Mononuclear cell (primary cell): ENCODE measurements around the gene ZNF343. TPM values are rescaled to one million over a fixed set of nuclear protein-coding genes. Genes with fewer than 3 reads are reported as not detected.
A peak's percentile ranks its signal among the peaks of the same experiment; 100 is the strongest.
"Not testable (repeated sequence)": the region's sequence is repeated elsewhere in the genome, so short reads cannot be mapped to it uniquely, and the experiment has no call there.

Source experiments
- H3K27me3 ChIP-seq: 2 replicates; pipeline ENCODE4 v1.6.0; 2011; ENCODE audit warnings: low read length, control low read depth; ENCODE audit not compliant: insufficient read depth
- H3K4me1 ChIP-seq: 2 replicates; pipeline ENCODE4 v1.5.1; 2011; ENCODE audit warnings: mild to moderate bottlenecking, low read length, control low read depth; ENCODE audit not compliant: insufficient read depth
- H3K4me3 ChIP-seq: 2 replicates; pipeline ENCODE4 v1.5.1; 2011; ENCODE audit warnings: mild to moderate bottlenecking, low read length, moderate library complexity
- H3K9me3 ChIP-seq: 2 replicates; pipeline ENCODE4 v1.5.1; 2011; ENCODE audit warnings: low read depth, mild to moderate bottlenecking, control low read depth, low read length
- total RNA-seq: library from RNA; depleted of rRNA; stranded (reverse); fragments of >200 nt; gene quantifications from one replicate; pipeline ENCODE4 v1.2.3, GENCODE V29; 2012

Gene ZNF343
- total RNA-seq, 1 donor, result 3.1 TPM

DNA sequence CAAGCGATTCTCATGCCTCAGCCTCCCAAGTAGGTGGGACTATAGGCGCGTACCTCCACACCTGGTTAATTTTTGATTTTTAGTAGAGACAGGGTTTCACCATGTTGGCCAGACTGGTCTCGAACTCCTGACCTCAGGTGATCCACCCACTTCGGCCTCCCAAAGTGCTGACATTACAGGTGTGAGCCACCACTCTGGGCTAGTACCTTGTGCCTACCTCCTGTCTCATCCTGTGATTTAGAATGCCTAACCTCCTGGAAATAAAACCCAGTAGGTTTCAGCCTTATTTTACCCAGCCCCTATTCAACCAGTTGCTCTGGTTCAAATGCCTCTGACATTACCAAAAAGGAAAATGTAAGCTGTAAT lies 17.5 kb upstream of the ZNF343 start:
- H3K27me3 ChIP-seq, H3K4me3 ChIP-seq, H3K9me3 ChIP-seq: not testable (repeated sequence)
- H3K4me1 ChIP-seq, result peaks cover 11% of the 10 kb centered on the region

DNA sequence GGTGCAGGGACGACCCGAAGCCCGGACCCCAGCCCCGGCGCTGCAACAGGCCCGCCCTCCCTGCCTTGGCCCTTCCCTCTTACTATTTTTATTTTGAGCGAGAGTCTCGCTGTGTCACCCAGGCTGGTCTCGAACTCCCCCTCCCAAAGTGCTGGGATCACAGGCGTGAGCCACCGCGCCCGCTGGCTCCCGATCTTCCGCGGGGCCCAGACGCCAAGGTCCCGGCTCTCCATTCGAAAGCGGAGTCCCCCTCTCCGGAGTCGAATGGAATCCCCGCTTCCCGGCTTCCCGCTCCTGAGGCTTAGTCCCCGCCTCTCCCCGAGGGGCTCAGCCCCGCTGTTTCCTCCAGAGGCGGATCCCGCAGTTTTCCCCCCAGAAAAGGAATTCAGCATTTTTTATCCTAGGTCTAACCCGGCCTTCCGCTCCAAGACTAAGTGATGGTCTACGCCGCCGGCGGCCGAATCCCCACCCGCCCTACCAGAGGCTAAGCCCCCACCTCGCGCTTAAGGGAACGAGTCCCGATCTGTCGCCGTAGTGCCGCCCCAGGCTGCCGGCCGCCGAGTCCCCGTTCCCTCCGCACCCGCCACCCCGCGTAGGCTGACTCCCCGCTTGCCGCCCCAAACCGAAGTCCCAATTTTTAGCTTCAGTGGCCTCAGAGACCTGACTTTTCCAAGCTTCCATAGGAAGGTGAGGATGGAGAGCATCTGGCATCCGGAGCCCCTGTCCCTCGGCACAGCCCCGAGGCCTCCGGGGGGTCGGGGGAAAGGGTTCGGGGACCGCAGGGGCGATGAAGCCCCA lies 16.2 kb upstream of the ZNF343 start:
- H3K27me3 ChIP-seq, result peaks cover 5% of the 10 kb centered on the region
- peak overlapping the region; percentile 80 for H3K4me3 ChIP-seq
- H3K4me1 ChIP-seq, result peaks cover 11% of the 10 kb centered on the region
- H3K9me3 ChIP-seq, result no peaks in the 10 kb centered on the region

DNA sequence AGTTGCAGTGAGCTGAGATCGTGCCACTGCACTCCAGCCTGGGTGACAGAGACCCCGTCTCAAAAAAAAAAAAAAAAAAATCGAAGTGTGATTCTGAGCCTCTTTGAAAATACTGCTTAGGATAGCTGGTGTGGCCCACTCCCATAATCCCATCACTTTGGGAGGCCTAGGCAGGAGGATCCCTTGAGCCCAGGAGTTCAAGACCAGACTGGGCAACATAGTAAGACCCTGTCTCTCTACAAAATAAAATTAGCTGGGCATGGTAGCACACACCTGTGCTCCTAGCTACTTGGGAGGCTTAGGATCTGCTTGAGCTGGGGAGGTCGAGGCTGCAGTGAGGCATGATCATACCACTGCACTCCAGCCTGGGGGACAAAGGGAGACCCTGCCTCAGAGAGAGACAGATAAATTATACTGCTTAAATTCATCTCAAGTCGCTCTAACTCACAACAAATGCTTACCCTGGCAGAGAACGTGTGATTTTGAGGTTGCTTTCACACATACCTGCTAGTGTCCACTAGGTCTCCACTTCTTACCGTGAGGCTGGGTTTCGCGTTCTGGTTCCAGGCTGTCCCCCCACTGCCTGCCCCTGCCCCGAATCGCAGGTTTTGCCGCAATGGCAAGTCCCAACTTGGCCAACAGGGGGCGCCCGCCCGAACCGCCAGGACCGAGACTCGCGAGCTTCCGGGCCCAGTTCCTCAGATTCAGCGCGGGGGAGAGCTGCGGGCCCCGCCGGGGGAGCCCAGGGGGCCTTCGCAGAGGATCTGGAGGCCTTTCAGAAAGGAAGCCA lies 15.4 kb upstream of the ZNF343 start:
- no peaks in the 10 kb centered on the region for H3K9me3 ChIP-seq
- peaks cover 5% of the 10 kb centered on the region for H3K27me3 ChIP-seq
- peak overlapping the region; percentile 80 for H3K4me3 ChIP-seq
- H3K4me1 ChIP-seq, result peaks cover 11% of the 10 kb centered on the region

DNA sequence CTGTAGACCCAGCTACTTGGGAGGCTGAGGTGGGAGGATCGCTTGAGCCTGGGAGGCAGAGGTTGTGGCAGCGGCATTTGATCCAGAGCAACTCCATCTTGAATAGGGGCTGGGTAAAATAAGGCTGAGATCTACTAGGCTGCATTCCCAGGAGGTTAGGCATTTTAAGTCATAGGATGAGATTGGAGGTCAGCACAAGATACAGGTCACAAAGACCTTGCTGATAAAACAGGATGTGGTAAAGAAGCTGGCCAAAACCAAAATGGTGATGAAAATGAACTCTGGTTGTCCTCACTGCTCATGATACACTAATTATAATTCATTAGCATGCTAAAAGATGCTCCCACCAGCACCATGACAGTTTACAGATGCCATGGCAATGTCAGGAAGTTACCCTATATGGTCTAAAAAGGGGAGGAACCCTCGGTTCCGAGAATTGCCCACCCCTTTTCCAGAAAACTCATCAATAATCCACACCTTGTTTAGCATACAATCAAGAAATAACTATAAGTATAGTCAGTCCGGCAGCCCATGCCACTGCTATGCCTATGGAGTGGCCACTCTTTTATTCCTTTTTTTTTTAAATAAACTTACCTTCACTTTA lies 14.2 kb upstream of the ZNF343 start:
- peaks cover 11% of the 10 kb centered on the region for H3K4me1 ChIP-seq
- H3K9me3 ChIP-seq, H3K4me3 ChIP-seq, H3K27me3 ChIP-seq: not testable (repeated sequence)

DNA sequence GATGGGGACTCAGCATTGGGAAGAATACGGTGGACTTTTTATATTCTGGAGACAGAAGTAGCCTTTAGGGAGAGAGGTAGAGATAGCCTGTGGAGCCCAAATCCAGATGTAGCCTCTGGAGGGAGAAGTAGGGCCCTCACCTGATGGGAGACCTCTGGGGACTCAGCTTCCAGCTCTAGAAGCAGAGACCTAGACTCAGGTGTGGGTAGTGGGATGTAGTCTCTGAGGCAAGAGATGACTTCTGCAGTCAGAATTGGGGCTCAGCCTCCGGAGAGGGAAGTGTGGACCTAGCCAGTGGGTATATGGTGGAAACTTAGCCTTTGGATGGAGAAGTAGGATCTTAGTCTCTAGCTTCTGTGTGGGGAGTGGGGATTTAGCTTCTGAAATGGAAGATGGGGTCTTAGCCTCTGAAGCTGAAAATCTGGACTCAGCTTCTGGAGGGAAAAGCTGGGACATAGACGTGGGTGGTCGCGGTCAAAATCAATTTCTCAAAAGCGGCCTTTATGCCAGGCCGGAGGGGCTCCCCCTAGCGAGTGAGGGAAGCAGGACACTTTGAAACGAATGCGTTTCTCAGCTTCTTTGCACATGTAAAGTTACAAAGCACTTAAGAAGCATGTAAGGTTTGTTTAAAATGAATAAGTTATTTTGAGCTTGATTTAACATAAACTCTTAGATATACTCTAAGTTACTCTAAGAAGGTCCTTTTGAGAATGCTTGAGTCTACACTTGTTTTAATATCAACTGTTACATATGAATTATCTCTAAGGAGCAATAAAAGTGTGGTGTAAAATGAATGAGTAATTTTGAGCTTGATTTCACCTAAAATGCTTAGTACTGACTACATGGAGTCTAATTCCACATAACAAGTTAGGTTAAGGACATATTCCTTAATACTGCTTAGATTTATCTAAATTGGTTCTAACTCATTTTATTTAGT lies 12.9 kb upstream of the ZNF343 start:
- Histone ChIP-seq H3K4me3 (no peak overlapping the region), H3K9me3 (no peaks in the 10 kb centered on the region), H3K4me1 (peaks cover 11% of the 10 kb centered on the region), H3K27me3 (peaks cover 4% of the 10 kb centered on the region)

DNA sequence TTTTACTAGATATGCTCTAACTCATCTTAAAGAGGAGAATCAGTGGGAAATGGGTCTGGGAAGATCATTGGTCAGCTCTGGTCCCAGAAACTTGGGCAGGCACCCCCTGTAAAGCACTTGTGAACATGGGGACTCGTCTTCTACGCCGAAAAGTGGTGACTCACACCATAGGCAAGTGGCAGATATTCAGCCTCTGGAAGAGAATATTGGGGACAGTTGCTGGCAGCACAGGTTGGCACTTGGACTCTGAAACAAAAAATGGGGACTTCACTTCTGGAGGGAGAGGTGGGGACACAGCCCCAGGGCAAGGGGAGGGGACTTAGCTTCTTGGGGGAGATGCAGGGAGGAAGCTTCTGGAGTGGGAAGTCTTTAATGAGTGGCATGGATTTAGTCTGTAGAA lies 11.9 kb upstream of the ZNF343 start:
- Histone ChIP-seq H3K27me3 (peaks cover 1% of the 10 kb centered on the region), H3K9me3 (no peaks in the 10 kb centered on the region), H3K4me3 (no peak overlapping the region), H3K4me1 (peaks cover 11% of the 10 kb centered on the region)

DNA sequence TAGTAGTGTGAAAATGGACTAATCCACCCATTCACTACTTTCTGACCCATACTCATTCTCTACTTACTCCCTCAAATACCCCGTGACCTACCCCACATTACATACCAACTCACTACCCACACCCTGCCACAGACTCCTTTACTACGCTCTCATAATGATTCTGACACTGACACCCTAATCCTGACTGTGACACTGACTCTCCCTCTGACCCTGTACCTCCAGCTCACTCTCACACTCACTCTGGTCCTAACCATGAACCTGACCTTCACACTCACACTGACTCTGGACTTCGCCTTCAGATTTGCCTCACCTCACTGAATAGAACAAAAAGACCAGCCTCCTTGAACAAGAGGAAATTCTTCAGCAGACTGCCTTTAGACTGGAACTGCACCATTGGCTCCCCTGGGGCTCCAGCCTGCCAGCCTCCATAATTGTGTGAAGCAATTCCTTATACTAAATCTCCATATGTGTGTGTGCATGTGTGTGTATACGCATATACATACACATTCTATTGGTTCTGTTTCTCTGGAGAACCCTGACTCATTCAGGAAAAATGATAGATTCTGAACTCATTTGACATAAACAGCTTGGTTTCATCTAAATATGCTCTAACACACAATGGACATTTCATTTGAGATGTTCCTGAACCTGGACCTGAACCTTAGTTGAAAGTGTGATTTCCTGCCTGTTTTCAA lies 10.5 kb upstream of the ZNF343 start:
- no peaks in the 10 kb centered on the region for H3K9me3 ChIP-seq
- H3K27me3 ChIP-seq, result no peaks in the 10 kb centered on the region
- no peak overlapping the region for H3K4me3 ChIP-seq
- H3K4me1 ChIP-seq, result peaks cover 8% of the 10 kb centered on the region

DNA sequence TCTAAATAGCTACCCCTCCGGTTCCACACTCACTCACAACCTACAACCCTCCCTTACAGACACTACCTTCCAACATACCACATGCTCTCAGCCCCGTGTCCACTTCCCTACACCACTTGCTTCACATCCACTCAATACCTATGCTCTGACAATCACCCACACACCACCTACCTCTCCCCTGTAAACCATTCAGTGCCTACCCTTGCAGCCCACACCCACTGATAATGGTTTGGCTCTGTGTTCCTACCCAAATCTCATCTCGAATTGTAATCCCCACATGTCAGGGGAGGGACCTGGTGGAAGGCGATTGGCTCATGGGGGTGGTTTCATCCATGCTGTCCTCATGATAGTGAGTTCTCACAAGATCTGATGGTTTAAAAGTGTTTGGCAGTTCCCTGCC lies 9.8 kb upstream of the ZNF343 start:
- H3K27me3 ChIP-seq, result peaks cover 4% of the 10 kb centered on the region
- peaks cover 4% of the 10 kb centered on the region for H3K4me1 ChIP-seq
- no peak overlapping the region for H3K4me3 ChIP-seq
- H3K9me3 ChIP-seq, result no peaks in the 10 kb centered on the region

DNA sequence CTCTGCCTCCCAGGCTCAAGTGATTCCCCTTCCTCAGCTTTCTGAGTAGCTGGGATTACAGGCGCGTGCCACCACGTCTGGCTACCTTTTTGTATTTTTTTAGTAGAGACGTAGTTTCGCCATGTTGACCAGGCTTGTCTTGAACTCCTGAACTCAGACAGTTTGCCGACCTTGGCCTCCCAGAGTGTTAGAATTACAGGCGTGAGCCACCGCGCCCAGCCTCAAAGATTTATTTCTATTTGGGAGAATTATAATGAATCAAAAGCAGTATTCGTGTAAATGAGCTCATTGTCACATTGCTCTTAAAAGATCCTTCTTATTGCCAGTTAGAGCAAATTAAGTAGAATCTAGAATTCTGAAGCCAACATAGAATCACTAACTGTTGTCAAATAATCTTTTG lies 9.4 kb upstream of the ZNF343 start:
- H3K27me3 ChIP-seq, result peaks cover 9% of the 10 kb centered on the region
- no peaks in the 10 kb centered on the region for H3K9me3 ChIP-seq
- no peak overlapping the region for H3K4me3 ChIP-seq
- peaks cover 4% of the 10 kb centered on the region for H3K4me1 ChIP-seq

DNA sequence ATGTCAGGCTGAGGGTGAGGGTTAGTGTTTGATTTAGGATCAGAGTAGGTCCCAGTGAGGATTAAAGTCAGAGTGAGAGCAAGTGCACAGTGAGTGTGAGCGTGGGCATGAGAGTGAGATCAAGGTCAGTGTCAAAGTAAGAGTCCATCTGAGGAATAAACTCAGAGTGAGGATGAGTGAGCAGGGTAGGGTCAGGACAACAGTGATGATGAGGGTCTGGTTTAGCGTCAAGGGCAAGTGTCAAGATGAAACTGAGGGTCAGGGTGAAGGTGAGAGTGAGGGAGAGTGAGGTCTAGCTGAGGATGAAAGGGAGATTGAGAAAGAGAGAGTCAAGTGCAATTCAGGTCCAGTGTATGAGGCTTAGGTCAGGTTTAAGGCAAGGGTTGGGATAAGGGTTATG lies 7.7 kb upstream of the ZNF343 start:
- Histone ChIP-seq H3K4me1 (peaks cover 4% of the 10 kb centered on the region), H3K4me3 (no peak overlapping the region), H3K9me3 (no peaks in the 10 kb centered on the region), H3K27me3 (peaks cover 15% of the 10 kb centered on the region)

DNA sequence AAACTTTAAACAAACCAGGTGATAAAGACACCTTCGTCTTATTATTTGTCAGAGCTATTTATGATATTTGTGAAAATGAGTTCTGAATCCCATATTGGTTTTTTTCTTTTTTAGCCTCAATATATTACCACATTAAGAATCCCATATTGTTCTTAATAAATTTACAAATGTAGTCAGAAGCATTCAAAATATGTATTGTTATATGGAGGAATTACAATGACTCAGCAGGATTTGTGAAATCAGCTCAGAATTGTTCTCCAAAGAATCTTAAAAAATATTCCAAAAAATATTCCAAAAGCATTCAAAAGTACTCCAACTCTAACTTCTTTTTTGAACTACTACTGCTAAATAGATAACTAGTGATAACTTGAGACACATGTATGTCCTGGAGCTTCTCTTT lies 6.5 kb upstream of the ZNF343 start:
- Histone ChIP-seq H3K4me1 (peaks cover 4% of the 10 kb centered on the region), H3K4me3 (no peak overlapping the region), H3K27me3 (peaks cover 16% of the 10 kb centered on the region), H3K9me3 (no peaks in the 10 kb centered on the region)

DNA sequence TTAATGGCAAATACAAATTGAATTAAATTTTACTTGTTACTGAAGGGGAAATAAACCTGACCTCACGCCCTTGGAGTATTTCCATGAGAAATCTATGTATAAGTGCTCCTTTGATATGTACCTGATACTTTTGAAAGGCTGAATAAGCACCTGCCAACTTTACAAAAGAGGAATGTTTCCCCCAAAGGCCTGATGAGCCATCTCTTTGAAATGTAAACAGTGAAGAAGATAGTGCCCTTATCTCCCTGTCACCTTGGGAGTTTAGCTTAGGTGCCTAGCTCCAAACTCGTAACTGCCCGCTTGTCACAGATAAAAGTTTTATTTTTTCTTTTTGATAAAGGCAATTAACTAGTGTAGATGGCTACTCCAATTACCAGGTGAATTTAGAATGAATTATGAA lies 1.1 kb upstream of the ZNF343 start:
- Histone ChIP-seq H3K9me3 (no peaks in the 10 kb centered on the region), H3K4me3 (no peak overlapping the region), H3K27me3 (peaks cover 16% of the 10 kb centered on the region), H3K4me1 (peaks cover 21% of the 10 kb centered on the region)

DNA sequence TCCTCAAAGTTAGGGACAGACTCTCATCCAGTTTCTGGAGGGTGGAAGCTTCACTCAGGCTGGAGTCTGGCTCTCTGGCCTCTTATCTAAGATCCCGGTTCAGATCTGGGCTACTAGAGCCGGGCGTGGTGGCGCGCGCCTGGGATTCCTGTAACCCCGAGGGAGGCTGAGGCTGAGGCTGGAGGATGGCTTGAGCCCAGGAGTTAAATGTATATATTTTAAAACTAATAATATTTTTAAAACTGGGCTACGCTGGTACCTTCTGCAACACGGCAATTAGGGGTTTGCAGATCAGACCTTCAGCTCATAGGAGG lies 710 bp upstream of the ZNF343 start:
- Histone ChIP-seq H3K4me1 (peaks cover 17% of the 10 kb centered on the region), H3K4me3 (peak overlapping the region; percentile 69), H3K9me3 (no peaks in the 10 kb centered on the region), H3K27me3 (peaks cover 16% of the 10 kb centered on the region)

DNA sequence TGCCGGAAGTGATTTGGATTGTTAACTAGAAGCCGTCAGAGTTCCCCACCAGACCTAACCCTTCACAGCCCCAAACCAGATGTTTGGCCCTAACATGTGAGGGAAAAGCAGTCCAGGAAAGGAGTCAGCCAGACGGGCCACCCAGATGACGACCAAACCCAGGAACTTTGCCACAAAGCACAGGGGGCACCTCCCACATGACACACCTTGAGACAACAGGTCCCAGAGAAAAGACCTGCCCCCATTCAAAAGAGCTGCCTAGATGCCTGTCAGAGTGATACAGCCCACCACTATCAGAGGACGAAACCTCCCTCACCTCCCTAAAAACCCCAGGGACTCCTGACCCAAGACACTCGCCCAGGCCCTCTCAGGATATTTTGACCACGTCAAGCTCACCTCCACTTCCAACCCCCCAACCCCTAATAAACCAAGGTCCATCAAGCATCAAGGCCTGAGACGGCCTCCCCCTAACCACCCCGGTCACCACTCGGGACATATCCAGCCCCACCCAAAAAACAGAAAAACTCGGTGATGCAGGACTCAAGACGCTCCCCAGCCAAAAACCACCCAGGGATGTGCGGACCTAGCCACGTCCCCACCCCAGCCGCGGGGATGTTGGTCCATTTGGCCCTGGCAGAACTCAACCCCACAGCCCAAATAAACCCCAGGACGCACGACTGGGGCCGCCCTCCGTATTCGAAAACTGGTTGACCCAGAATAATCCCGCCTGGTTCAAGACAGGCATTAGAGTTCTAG lies 662 bp downstream of the ZNF343 start:
- H3K4me1 ChIP-seq, result peaks cover 17% of the 10 kb centered on the region
- H3K4me3 ChIP-seq, result peak overlapping the region; percentile 69
- peaks cover 7% of the 10 kb centered on the region for H3K27me3 ChIP-seq
- no peaks in the 10 kb centered on the region for H3K9me3 ChIP-seq
